Hepatocyte (in vitro differentiated cells): Measurements from ENCODE around the gene ECT2L. TPM values are rescaled to one million over a fixed set of nuclear protein-coding genes. Genes with fewer than 3 reads are reported as not detected.
"Not testable (repeated sequence)": the region's sequence is repeated elsewhere in the genome, so short reads cannot be mapped to it uniquely, and the experiment has no call there.

Source experiments
- DNase-seq: peaks from one replicate; pipeline ENCODE4 v3.0.0-alpha.2; 2016; ENCODE audit warnings: low spot score
- H2AFZ ChIP-seq: fragments of 200-600 bp; sonication (generic); 2 replicates; pipeline ENCODE4 v1.6.0; 2016; ENCODE audit warnings: antibody characterized with exemption, mild to moderate bottlenecking
- H3K27ac ChIP-seq: fragments of 200-600 bp; sonication (generic); 2 replicates; pipeline ENCODE4 v1.5.1; 2016; ENCODE audit warnings: mild to moderate bottlenecking
- H3K27me3 ChIP-seq: fragments of 200-600 bp; sonication (generic); 2 replicates; pipeline ENCODE4 v1.6.1; 2016
- H3K36me3 ChIP-seq: fragments of 200-600 bp; sonication (generic); replicated peaks from 2 replicates; pipeline ENCODE4 v1.5.1; 2016; ENCODE audit warnings: low read depth; ENCODE audit not compliant: insufficient read depth
- H3K4me1 ChIP-seq: fragments of 200-600 bp; sonication (generic); 2 replicates; pipeline ENCODE4 v1.5.1; 2016; ENCODE audit warnings: mild to moderate bottlenecking, moderate library complexity; ENCODE audit not compliant: insufficient read depth
- H3K4me2 ChIP-seq: fragments of 200-600 bp; sonication (generic); 2 replicates; pipeline ENCODE4 v1.6.0; 2016
- H3K4me3 ChIP-seq: fragments of 200-600 bp; sonication (generic); 2 replicates; pipeline ENCODE4 v1.5.1; 2016; ENCODE audit warnings: mild to moderate bottlenecking
- H3K79me2 ChIP-seq: fragments of 200-600 bp; sonication (generic); 2 replicates; pipeline ENCODE4 v1.6.0; 2017; ENCODE audit warnings: mild to moderate bottlenecking
- H3K9me2 ChIP-seq: fragments of 200-600 bp; sonication (generic); replicated peaks from 2 replicates; pipeline ENCODE4 v1.6.0; 2017; ENCODE audit warnings: mild to moderate bottlenecking; ENCODE audit not compliant: insufficient read depth
- H3K9me3 ChIP-seq: fragments of 200-600 bp; sonication (generic); 2 replicates; pipeline ENCODE4 v1.5.1; 2016; ENCODE audit warnings: low read depth, mild to moderate bottlenecking
- H4K20me1 ChIP-seq: fragments of 200-600 bp; sonication (generic); 2 replicates; pipeline ENCODE4 v1.6.0; 2016; ENCODE audit warnings: mild to moderate bottlenecking; ENCODE audit not compliant: insufficient read depth, poor library complexity, severe bottlenecking
- EZH2 ChIP-seq: fragments of 200-600 bp; sonication (generic); IDR thresholded peaks from 2 replicates; pipeline ENCODE4 v1.6.1; 2016; ENCODE audit warnings: antibody characterized with exemption, mild to moderate bottlenecking, borderline replicate concordance
- EZH2phosphoT487 ChIP-seq: fragments of 200-600 bp; sonication (generic); IDR thresholded peaks from one replicate; pipeline ENCODE4 v1.6.1; 2018; ENCODE audit warnings: antibody characterized with exemption, mild to moderate bottlenecking, low read depth, moderate library complexity; ENCODE audit not compliant: unreplicated experiment, severe bottlenecking
- WGBS: methylation state at CpG from one replicate; pipeline ENCODE4 v1.1.6; 2016; ENCODE audit warnings: low lambda C conversion rate; ENCODE audit errors: missing lambda C conversion rate; 5-methylcytosine and 5-hydroxymethylcytosine counted together
- polyA plus RNA-seq: library from polyadenylated mRNA; unstranded; fragments of >200 nt; fragmentation: Nextera tagmentation; extraction: Ambion mirVana; gene quantifications from 2 replicates; pipeline ENCODE4 v1.2.1, GENCODE V29; 2016
- total RNA-seq: library from RNA; depleted of rRNA; stranded (reverse); fragments of >200 nt; gene quantifications from 2 replicates; pipeline ENCODE4 v1.2.3, GENCODE V29; 2014
- TF ChIP-seq, protein P1 (sequence below): fragments of 200-600 bp; sonication (generic); IDR thresholded peaks from 2 replicates; pipeline ENCODE4 v1.5.1; 2016; ENCODE audit warnings: antibody characterized with exemption, mild to moderate bottlenecking; ENCODE audit not compliant: poor library complexity

ECT2L gene
- total and polyA plus RNA-seq, 2 experiments from 2014 or later = not detected

GRCh38 chr6:138931660-138932059 lies 135.8 kb downstream of the ECT2L start:
- DNase-seq = no peak
- H3K9me3 ChIP-seq = no peaks in the 10 kb centered on the region
- WGBS = 96% methylated on average over 1 of the region's 1 CpG

DNA sequence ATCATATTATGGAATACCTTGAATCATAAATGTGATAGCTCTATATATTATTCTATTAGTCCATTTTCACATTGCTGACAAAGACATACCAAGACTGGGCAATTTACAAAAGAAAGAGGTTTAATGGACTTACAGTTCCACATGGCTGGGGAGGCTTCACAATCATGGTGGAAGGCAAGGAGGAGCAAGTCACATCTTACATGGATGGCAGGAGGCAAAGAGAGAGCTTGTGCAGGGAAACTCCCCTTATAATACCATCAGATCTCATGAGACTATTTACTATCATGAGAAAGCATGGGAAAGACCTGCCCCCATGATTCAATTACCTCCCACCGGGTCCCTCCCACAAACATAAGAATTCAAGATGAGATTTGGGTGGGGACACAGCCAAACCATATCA lies 141.0 kb downstream of the ECT2L start:
- not testable (repeated sequence) for H4K20me1 ChIP-seq, H3K79me2 ChIP-seq, H3K36me3 ChIP-seq, H3K27ac ChIP-seq, H3K27me3 ChIP-seq, DNase-seq, H2AFZ ChIP-seq, H3K4me1 ChIP-seq, H3K9me3 ChIP-seq, H3K4me3 ChIP-seq, H3K4me2 ChIP-seq, H3K9me2 ChIP-seq
- 96% methylated on average over 1 of the region's 1 CpG for WGBS

More at GRCh38 chr6:138931660-138932059, 135.8 kb downstream of the ECT2L start:
- TF ChIP-seq, protein P1, sequence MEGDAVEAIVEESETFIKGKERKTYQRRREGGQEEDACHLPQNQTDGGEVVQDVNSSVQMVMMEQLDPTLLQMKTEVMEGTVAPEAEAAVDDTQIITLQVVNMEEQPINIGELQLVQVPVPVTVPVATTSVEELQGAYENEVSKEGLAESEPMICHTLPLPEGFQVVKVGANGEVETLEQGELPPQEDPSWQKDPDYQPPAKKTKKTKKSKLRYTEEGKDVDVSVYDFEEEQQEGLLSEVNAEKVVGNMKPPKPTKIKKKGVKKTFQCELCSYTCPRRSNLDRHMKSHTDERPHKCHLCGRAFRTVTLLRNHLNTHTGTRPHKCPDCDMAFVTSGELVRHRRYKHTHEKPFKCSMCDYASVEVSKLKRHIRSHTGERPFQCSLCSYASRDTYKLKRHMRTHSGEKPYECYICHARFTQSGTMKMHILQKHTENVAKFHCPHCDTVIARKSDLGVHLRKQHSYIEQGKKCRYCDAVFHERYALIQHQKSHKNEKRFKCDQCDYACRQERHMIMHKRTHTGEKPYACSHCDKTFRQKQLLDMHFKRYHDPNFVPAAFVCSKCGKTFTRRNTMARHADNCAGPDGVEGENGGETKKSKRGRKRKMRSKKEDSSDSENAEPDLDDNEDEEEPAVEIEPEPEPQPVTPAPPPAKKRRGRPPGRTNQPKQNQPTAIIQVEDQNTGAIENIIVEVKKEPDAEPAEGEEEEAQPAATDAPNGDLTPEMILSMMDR = no peak
- no peak for TF ChIP-seq EZH2phosphoT487
- no peak for TF ChIP-seq EZH2
- Histone ChIP-seq H3K4me1 (no peaks in the 10 kb centered on the region), H3K9me2 (no peaks in the 10 kb centered on the region), H3K4me2 (no peak overlapping the region), H3K27me3 (no peaks in the 10 kb centered on the region), H2AFZ (no peak overlapping the region), H3K79me2 (no peaks in the 10 kb centered on the region), H3K36me3 (no peaks in the 10 kb centered on the region), H3K27ac (no peak overlapping the region), H3K4me3 (no peak overlapping the region), H4K20me1 (no peaks in the 10 kb centered on the region)

- no peaks in the 10 kb centered on the region for H3K9me2 ChIP-seq
- H4K20me1 ChIP-seq = no peaks in the 10 kb centered on the region
- no peaks in the 10 kb centered on the region for H3K36me3 ChIP-seq
- no peaks in the 10 kb centered on the region for H3K27me3 ChIP-seq
- H3K4me3 ChIP-seq = no peak overlapping the region
- no peak overlapping the region for H3K27ac ChIP-seq
- WGBS = 97% methylated on average over 2 of the region's 2 CpGs
- no peaks in the 10 kb centered on the region for H3K9me3 ChIP-seq
- peaks cover 22% of the 10 kb centered on the region for H3K79me2 ChIP-seq
- no peak for DNase-seq
- no peaks in the 10 kb centered on the region for H3K4me1 ChIP-seq
- H2AFZ ChIP-seq = no peak overlapping the region
- no peak overlapping the region for H3K4me2 ChIP-seq
- TF ChIP-seq EZH2 = no peak
- TF ChIP-seq, protein P1 = no peak
- no peak for TF ChIP-seq EZH2phosphoT487
Measured at GRCh38 chr6:138943089-138943625, 147.3 kb downstream of the ECT2L start.

DNA sequence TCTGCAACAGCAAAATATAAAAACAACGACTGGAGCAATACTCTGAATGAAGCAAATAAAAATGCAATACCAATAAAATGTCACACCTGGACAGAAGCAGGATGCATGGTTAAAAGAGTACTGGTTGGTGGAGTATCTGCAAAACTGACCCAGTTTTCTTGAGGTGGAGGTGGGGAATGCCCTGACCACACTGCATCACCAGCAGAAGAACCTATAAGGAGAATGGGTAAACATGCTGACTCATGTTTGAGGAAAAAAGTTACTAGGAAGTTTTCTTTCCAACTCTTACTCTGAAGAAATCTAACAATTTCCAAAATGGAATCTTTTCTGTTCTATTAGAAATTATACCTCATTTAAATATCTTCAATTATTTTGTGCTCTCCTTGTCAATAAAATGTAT lies 148.5 kb downstream of the ECT2L start:
- Histone ChIP-seq H3K9me3 (no peaks in the 10 kb centered on the region), H3K4me1 (no peaks in the 10 kb centered on the region), H3K27me3 (no peaks in the 10 kb centered on the region), H3K9me2 (no peaks in the 10 kb centered on the region), H4K20me1 (no peaks in the 10 kb centered on the region), H3K4me3 (no peak overlapping the region), H3K27ac (no peak overlapping the region), H2AFZ (no peak overlapping the region), H3K79me2 (peaks cover 33% of the 10 kb centered on the region), H3K36me3 (no peaks in the 10 kb centered on the region), H3K4me2 (no peak overlapping the region)
- no peak for DNase-seq
- no peak for TF ChIP-seq EZH2phosphoT487
- TF ChIP-seq, protein P1 = no peak
- no peak for TF ChIP-seq EZH2
- WGBS = 97% methylated on average over 1 of the region's 1 CpG
